ENCODE data around the gene TTC28.
"Not testable (repeated sequence)": the region's sequence is repeated elsewhere in the genome, so short reads cannot be mapped to it uniquely, and the experiment has no call there.

TTC28 gene

GRCh38 chr22:28679611-28680287 is at the start of gene TTC28:
TTC28 (minus strand) TSS chr22:28679840; CDS start chr22:28679723, 117 bp downstream.
- DNase-seq: peak in 1 of 2 donors; percentile 11

GRCh38 chr22:28728621-28729313 is 49.1 kb upstream of the TTC28 start:
- no peak for DNase-seq

- DNase-seq: no peak
Measured at GRCh38 chr22:28728002-28728401, 48.4 kb upstream of the TTC28 start.

- no peak for DNase-seq
Measured at GRCh38 chr22:28718044-28718443, 38.4 kb upstream of the TTC28 start.

- DNase-seq: no peak
Measured at GRCh38 chr22:28716686-28717085, 37.0 kb upstream of the TTC28 start.

- no peak for DNase-seq
Measured at GRCh38 chr22:28715611-28716010, 36.0 kb upstream of the TTC28 start.

- no peak for DNase-seq
Measured at GRCh38 chr22:28714043-28714628, 34.5 kb upstream of the TTC28 start.

GRCh38 chr22:28711820-28712777 is 32.5 kb upstream of the TTC28 start:
- no peak for DNase-seq

GRCh38 chr22:28711341-28711740 is 31.7 kb upstream of the TTC28 start:
- DNase-seq: no peak

GRCh38 chr22:28710576-28711191 is 31.0 kb upstream of the TTC28 start:
- DNase-seq: no peak

- DNase-seq: no peak
Measured at GRCh38 chr22:28710107-28710506, 30.5 kb upstream of the TTC28 start.

GRCh38 chr22:28706845-28707244 is 27.2 kb upstream of the TTC28 start:
- no peak for DNase-seq

- DNase-seq: no peak
Measured at GRCh38 chr22:28703436-28703835, 23.8 kb upstream of the TTC28 start.

- DNase-seq: no peak
Measured at GRCh38 chr22:28702891-28703290, 23.3 kb upstream of the TTC28 start.

- DNase-seq: not testable (repeated sequence)
Measured at GRCh38 chr22:28693041-28693760, 13.6 kb upstream of the TTC28 start.

- DNase-seq: not testable (repeated sequence)
Measured at GRCh38 chr22:28689796-28690195, 10.2 kb upstream of the TTC28 start.

GRCh38 chr22:28682966-28683365 is 3.3 kb upstream of the TTC28 start:
- DNase-seq: not testable (repeated sequence)

- DNase-seq: not testable (repeated sequence)
Measured at GRCh38 chr22:28680813-28681490, 1.3 kb upstream of the TTC28 start.

- DNase-seq: not testable (repeated sequence)
Measured at GRCh38 chr22:28678778-28679610, 646 bp downstream of the TTC28 start.

- DNase-seq: not testable (repeated sequence)
Measured at GRCh38 chr22:28678170-28678569, 1.5 kb downstream of the TTC28 start.
